Measurements from ENCODE around the gene HMX3.
A peak's percentile ranks its signal among the peaks of the same experiment; 100 is the strongest.

HMX3 gene

DNA sequence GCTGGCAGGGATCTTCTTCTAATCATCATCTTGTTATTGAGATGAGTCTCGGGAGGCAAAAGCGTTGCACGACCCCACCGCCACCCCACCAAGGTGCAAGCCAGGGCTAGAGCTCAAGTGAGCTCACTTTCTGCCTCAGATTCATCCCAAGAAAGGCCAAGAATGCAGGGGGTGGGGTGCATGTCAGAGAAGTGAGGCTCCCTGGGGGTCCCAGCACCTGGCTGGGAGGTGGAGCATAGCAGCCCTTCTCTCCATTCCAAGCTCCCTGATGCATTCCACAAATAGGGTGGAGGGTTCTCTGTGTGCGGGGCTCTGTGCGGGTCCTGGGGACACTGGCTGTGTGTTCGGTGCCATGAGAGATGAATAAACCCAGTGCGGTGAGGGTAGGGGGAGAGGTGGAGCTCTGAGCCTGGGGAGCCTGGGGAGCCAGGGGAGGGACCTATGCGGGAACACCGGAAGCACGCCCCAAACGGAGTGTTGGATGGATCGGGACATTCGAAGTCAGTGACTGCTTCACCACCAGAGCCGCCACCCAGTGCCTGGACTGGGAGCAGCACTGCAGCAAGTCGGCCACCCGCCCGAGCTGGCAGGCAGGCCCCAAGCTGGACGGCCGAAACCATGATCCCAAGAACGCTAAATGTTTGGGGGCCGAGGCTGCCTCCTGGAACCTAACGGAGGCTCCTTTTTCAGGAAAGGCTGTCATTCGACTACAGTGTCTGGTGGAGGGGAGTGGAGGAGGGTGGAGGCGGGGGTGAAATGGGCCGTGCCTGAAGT lies 17.9 kb upstream of the HMX3 start:
- no peak overlapping the region for H3K4me3 ChIP-seq (ENCODE audit: low read depth, low read length)
- TF ChIP-seq, protein P1, sequence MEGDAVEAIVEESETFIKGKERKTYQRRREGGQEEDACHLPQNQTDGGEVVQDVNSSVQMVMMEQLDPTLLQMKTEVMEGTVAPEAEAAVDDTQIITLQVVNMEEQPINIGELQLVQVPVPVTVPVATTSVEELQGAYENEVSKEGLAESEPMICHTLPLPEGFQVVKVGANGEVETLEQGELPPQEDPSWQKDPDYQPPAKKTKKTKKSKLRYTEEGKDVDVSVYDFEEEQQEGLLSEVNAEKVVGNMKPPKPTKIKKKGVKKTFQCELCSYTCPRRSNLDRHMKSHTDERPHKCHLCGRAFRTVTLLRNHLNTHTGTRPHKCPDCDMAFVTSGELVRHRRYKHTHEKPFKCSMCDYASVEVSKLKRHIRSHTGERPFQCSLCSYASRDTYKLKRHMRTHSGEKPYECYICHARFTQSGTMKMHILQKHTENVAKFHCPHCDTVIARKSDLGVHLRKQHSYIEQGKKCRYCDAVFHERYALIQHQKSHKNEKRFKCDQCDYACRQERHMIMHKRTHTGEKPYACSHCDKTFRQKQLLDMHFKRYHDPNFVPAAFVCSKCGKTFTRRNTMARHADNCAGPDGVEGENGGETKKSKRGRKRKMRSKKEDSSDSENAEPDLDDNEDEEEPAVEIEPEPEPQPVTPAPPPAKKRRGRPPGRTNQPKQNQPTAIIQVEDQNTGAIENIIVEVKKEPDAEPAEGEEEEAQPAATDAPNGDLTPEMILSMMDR (IDR thresholded peaks at IDR 0.05; ENCODE audit: borderline replicate concordance, insufficient read depth, low read depth, low read length): no peak

DNA sequence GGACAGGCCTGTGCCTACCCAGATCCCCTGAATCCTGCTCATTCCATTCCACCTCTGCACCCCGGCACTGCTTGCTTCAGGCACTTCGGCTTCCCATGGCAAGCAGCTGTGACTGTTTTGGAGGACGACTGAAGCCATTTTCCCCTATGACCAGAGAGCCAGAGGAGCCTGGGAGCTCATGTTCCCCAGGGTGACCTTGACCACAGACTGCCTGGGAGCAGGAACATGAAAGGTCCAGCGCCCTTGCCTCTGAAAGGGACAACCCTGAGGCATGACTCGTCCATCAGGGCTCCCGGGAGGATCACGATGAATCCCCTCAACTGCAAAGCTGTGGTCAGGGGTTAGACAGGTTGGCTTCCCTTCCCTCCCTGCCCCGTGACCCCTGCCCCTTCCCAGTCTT lies 16.7 kb upstream of the HMX3 start:
- no peak overlapping the region for H3K4me3 ChIP-seq (ENCODE audit: low read depth, low read length)
- TF ChIP-seq, protein P1 (IDR thresholded peaks at IDR 0.05; ENCODE audit: borderline replicate concordance, insufficient read depth, low read depth, low read length): no peak

DNA sequence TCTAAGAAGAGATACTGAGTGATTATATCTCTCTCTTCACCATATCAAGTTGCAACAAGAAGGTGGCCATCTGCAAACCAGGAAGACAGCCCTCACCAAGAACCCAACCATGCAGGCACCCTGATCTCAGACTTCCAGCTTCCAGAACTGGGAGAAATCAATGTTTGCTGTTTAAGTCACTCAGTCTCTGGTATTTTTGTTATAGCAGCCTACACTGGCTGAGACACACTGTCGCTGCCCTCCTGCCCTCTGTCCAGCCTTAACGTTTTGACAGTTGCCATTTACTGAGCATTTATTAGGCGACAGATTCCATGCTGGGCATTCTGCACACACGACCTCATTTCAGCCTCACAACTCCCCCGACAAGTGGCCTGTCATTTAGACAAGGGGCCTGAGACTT lies 9.5 kb upstream of the HMX3 start:
- H3K4me3 ChIP-seq (ENCODE audit: low read depth, low read length): no peak overlapping the region

GRCh38 chr10:123129618-123130271 lies 6.0 kb upstream of the HMX3 start:
- H3K4me3 ChIP-seq (ENCODE audit: low read depth, low read length): no peak overlapping the region
- TF ChIP-seq, protein P1 (IDR thresholded peaks at IDR 0.05; ENCODE audit: borderline replicate concordance, insufficient read depth, low read depth, low read length): no peak

More for the DNA sequence above, 9.5 kb upstream of the HMX3 start:
- TF ChIP-seq, protein P1 (IDR thresholded peaks at IDR 0.05; ENCODE audit: borderline replicate concordance, insufficient read depth, low read depth, low read length): no peak

GRCh38 chr10:123132576-123133477 lies 2.9 kb upstream of the HMX3 start:
- peak overlapping the region; percentile 77 for H3K4me3 ChIP-seq (ENCODE audit: low read depth, low read length)
- TF ChIP-seq, protein P1 (IDR thresholded peaks at IDR 0.05; ENCODE audit: borderline replicate concordance, insufficient read depth, low read depth, low read length): peak; percentile 87

- H3K4me3 ChIP-seq (ENCODE audit: low read depth, low read length): peak overlapping the region; percentile 77
- TF ChIP-seq, protein P1 (IDR thresholded peaks at IDR 0.05; ENCODE audit: borderline replicate concordance, insufficient read depth, low read depth, low read length): no peak
Observed at GRCh38 chr10:123133541-123134342, 2.0 kb upstream of the HMX3 start.

Data from GM12875 (cell line).